IMR-90 (cell line): ENCODE measurements around the gene RPS6KA3. TPM values are rescaled to one million over a fixed set of nuclear protein-coding genes. Genes with fewer than 3 reads are reported as not detected.

ENCODE experiments used
- ATAC-seq: fragments of 200-7000 bp; cut with Tn5 transposase; 2 replicates; pipeline ENCODE4 v1.9.1; 2020; ENCODE audit warnings: low read depth, mild to moderate bottlenecking, moderate library complexity
- BruUV-seq: library from RNA; stranded (reverse); fragments of 400-500 nt; replicated peaks from 2 replicates; lab custom pipeline; 2021; lab: Mats Ljungman, UMichigan
- CTCF ChIA-PET: fragments of 300-600 bp; formaldehyde crosslinking; extraction: SDS; loops from one replicate; lab custom pipeline; 2021; ENCODE audit warnings: antibody characterized with exemption; lab: Yijun Ruan, JAX
- POLR2A ChIA-PET: fragments of 300-600 bp; sonication (Branson Sonifier 250); formaldehyde crosslinking; loops from one replicate; lab custom pipeline; 2022; ENCODE audit warnings: antibody characterized with exemption; ENCODE audit not compliant: unreplicated experiment; lab: Charles Lee
- DNase-seq: peaks from one replicate; pipeline ENCODE4 v3.0.0; 2013
- H2AFZ ChIP-seq: replicated peaks from 2 replicates; pipeline ENCODE3; 2013; ENCODE audit warnings: low read length, mild to moderate bottlenecking; ENCODE audit not compliant: poor library complexity
- H2AK5ac ChIP-seq: 2 replicates; pipeline ENCODE4 v1.6.1; 2013; ENCODE audit warnings: low read depth, low read length, inconsistent platforms
- H2AK9ac ChIP-seq: replicated peaks from 2 replicates; pipeline ENCODE3; 2013; ENCODE audit warnings: mild to moderate bottlenecking, low read depth, low read length, moderate library complexity; ENCODE audit not compliant: poor library complexity
- H2BK120ac ChIP-seq: 2 replicates; pipeline ENCODE4 v1.6.1; 2013; ENCODE audit warnings: low read depth, low read length, inconsistent platforms
- H2BK15ac ChIP-seq: 3 replicates; pipeline ENCODE4 v1.6.1; 2013; ENCODE audit warnings: low read depth, low read length, inconsistent platforms
- H2BK20ac ChIP-seq: 2 replicates; pipeline ENCODE4 v1.6.1; 2013; ENCODE audit warnings: low read depth, mild to moderate bottlenecking, inconsistent platforms, low read length, moderate library complexity
- H2BK5ac ChIP-seq: 2 replicates; pipeline ENCODE4 v1.6.1; 2013; ENCODE audit warnings: mild to moderate bottlenecking, low read depth, low read length, inconsistent platforms; ENCODE audit not compliant: poor library complexity, severe bottlenecking
- H3K14ac ChIP-seq: replicated peaks from 2 replicates; pipeline ENCODE4 v1.6.1; 2013; ENCODE audit warnings: low read depth, low read length, inconsistent platforms
- H3K18ac ChIP-seq: 2 replicates; pipeline ENCODE4 v1.6.1; 2013; ENCODE audit warnings: low read depth, low read length, control low read depth
- H3K23ac ChIP-seq: 2 replicates; pipeline ENCODE4 v1.6.1; 2013; ENCODE audit warnings: low read depth, low read length, inconsistent platforms
- H3K27ac ChIP-seq: 2 replicates; pipeline ENCODE4 v1.5.1; 2013; ENCODE audit warnings: mild to moderate bottlenecking, control low read depth, low read length; ENCODE audit not compliant: insufficient read depth
- H3K27me3 ChIP-seq: 2 replicates; pipeline ENCODE4 v1.6.1; 2013; ENCODE audit warnings: low read length; ENCODE audit not compliant: control insufficient read depth, insufficient read depth
- H3K36me3 ChIP-seq: 2 replicates; pipeline ENCODE4 v1.6.1; 2013; ENCODE audit warnings: low read length, mixed read lengths; ENCODE audit not compliant: control insufficient read depth, insufficient read depth
- H3K4ac ChIP-seq: 2 replicates; pipeline ENCODE4 v1.6.1; 2013; ENCODE audit warnings: low read depth, low read length, inconsistent platforms
- H3K4me1 ChIP-seq: 2 replicates; pipeline ENCODE4 v1.6.1; 2013; ENCODE audit warnings: low read length, mixed read lengths; ENCODE audit not compliant: control insufficient read depth, insufficient read depth
- H3K4me2 ChIP-seq: 2 replicates; pipeline ENCODE4 v1.6.1; 2013; ENCODE audit warnings: low read depth, mild to moderate bottlenecking, control low read depth, low read length, moderate library complexity
- H3K4me3 ChIP-seq: 2 replicates; pipeline ENCODE4 v1.5.1; 2013; ENCODE audit warnings: low read depth, mild to moderate bottlenecking, control low read depth, low read length, moderate library complexity; ENCODE audit not compliant: insufficient read depth
- H3K56ac ChIP-seq: 2 replicates; pipeline ENCODE4 v1.6.1; 2013; ENCODE audit warnings: low read length, inconsistent platforms; ENCODE audit not compliant: insufficient read depth; ENCODE audit errors: extremely low read depth
- H3K79me1 ChIP-seq, 2 experiments: 2 replicates each; pipeline ENCODE4 v1.6.1; 2013; ENCODE audit warnings: low read length in 2 of 2, inconsistent platforms in 1 of 2, low read depth in 1 of 2
- H3K9ac ChIP-seq: 2 replicates; pipeline ENCODE4 v1.6.1; 2013; ENCODE audit warnings: low read depth, low read length, control low read depth
- H3K9me1 ChIP-seq: 2 replicates; pipeline ENCODE4 v1.6.1; 2013; ENCODE audit warnings: low read length, inconsistent platforms; ENCODE audit not compliant: insufficient read depth
- H3K9me3 ChIP-seq: 2 replicates; pipeline ENCODE4 v1.6.1; 2013; ENCODE audit warnings: low read length; ENCODE audit not compliant: control insufficient read depth, insufficient read depth
- H4K20me1 ChIP-seq: 2 replicates; pipeline ENCODE4 v1.6.1; 2013; ENCODE audit warnings: low read length, inconsistent platforms; ENCODE audit not compliant: insufficient read depth
- H4K5ac ChIP-seq: 2 replicates; pipeline ENCODE4 v1.6.1; 2013; ENCODE audit warnings: mild to moderate bottlenecking, low read depth, low read length, control low read depth
- H4K8ac ChIP-seq, 2 experiments: 2 replicates each; pipeline ENCODE4 v1.6.1; 2013; ENCODE audit warnings: low read depth in 2 of 2, low read length in 2 of 2, control low read depth in 1 of 2, inconsistent platforms in 1 of 2
- H4K91ac ChIP-seq: 2 replicates; pipeline ENCODE4 v1.6.1; 2013; ENCODE audit warnings: low read depth, low read length, inconsistent platforms; ENCODE audit not compliant: insufficient read depth
- BHLHE40 ChIP-seq: fragments of 150-350 bp; IDR thresholded peaks from 2 replicates; pipeline ENCODE4 v1.6.1; 2016; ENCODE audit warnings: mild to moderate bottlenecking, low read depth, low read length
- CEBPB ChIP-seq: IDR thresholded peaks from 2 replicates; pipeline ENCODE4 v1.6.1; 2012; ENCODE audit warnings: low read depth, low read length, improper control_type of control experiment
- CHD1 ChIP-seq: IDR thresholded peaks from 2 replicates; pipeline ENCODE4 v1.6.1; 2012; ENCODE audit warnings: low read depth, low read length, improper control_type of control experiment
- CTCF ChIP-seq: conservative IDR thresholded peaks from 2 replicates; pipeline ENCODE4 v1.5.1; 2012; ENCODE audit warnings: mild to moderate bottlenecking, low read depth, low read length, improper control_type of control experiment
- ELK1 ChIP-seq: fragments of 150-350 bp; IDR thresholded peaks from 2 replicates; pipeline ENCODE4 v1.6.1; 2016; ENCODE audit warnings: low read depth, mild to moderate bottlenecking, low read length, moderate library complexity, borderline replicate concordance
- FOS ChIP-seq: fragments of 150-350 bp; IDR thresholded peaks from 2 replicates; pipeline ENCODE4 v1.6.1; 2016; ENCODE audit warnings: low read depth, low read length
- MAFK ChIP-seq: IDR thresholded peaks from 2 replicates; pipeline ENCODE4 v1.6.1; 2012; ENCODE audit warnings: low read depth, low read length, improper control_type of control experiment
- MAZ ChIP-seq: IDR thresholded peaks from 2 replicates; pipeline ENCODE4 v1.6.1; 2012; ENCODE audit warnings: low read depth, mild to moderate bottlenecking, low read length, improper control_type of control experiment, moderate library complexity, borderline replicate concordance
- MXI1 ChIP-seq: IDR thresholded peaks from 2 replicates; pipeline ENCODE4 v1.6.1; 2012; ENCODE audit warnings: low read depth, mild to moderate bottlenecking, low read length, moderate library complexity, borderline replicate concordance
- POLR2A ChIP-seq: IDR thresholded peaks from 2 replicates; pipeline ENCODE4 v1.6.1; 2012; ENCODE audit warnings: mild to moderate bottlenecking, low read depth, low read length
- RAD21 ChIP-seq: IDR thresholded peaks from 2 replicates; pipeline ENCODE4 v1.6.1; 2012; ENCODE audit warnings: low read length, improper control_type of control experiment
- RCOR1 ChIP-seq: IDR thresholded peaks from 2 replicates; pipeline ENCODE4 v1.6.1; 2012; ENCODE audit warnings: mild to moderate bottlenecking, low read length, improper control_type of control experiment; ENCODE audit not compliant: insufficient replicate concordance
- RFX5 ChIP-seq: IDR thresholded peaks from 2 replicates; pipeline ENCODE4 v1.8.0; 2012; ENCODE audit warnings: low read depth, mild to moderate bottlenecking, low read length, moderate library complexity
- SMC3 ChIP-seq: fragments of 150-350 bp; IDR thresholded peaks from 2 replicates; pipeline ENCODE4 v1.6.1; 2016; ENCODE audit warnings: low read depth, mild to moderate bottlenecking, antibody characterized with exemption, low read length, moderate library complexity
- USF2 ChIP-seq: fragments of 150-350 bp; IDR thresholded peaks from 2 replicates; pipeline ENCODE4 v1.6.1; 2017; ENCODE audit warnings: mild to moderate bottlenecking, antibody characterized with exemption, low read length, low read depth
- dilution Hi-C: fragments of 300-500 bp; cut with HindIII; formaldehyde crosslinking; loops from one replicate; pipeline ENCODE4 v1.14.3; 2018; ENCODE audit warnings: low sequenced_read_pairs; ENCODE audit not compliant: unreplicated experiment
- in situ Hi-C: fragments of 300-500 bp; cut with MboI; formaldehyde crosslinking; loops from 3 replicates; pipeline ENCODE4 v1.14.3; 2019; ENCODE audit warnings: low sequenced_read_pairs, inconsistent platforms, mixed read lengths
- intact Hi-C: fragments of 100-400 bp; cut with micrococcal nuclease; formaldehyde crosslinking; loops from 2 replicates; pipeline ENCODE4 v1.10.0; 2022
- polyA plus RNA-seq, 3 experiments: library from polyadenylated mRNA; depleted of rRNA; stranded (reverse); fragments of >200 nt; gene quantifications; 2 replicates each; pipeline ENCODE4 v1.2.3, GENCODE V29; 2012; ENCODE audit warnings: low replicate concordance in 1 of 3
- total RNA-seq: library from RNA; depleted of rRNA; stranded (reverse); fragments of >200 nt; gene quantifications from 2 replicates; pipeline ENCODE4 v1.2.3, GENCODE V29; 2012

The RPS6KA3 gene
- total and polyA plus RNA-seq, 2 of the 4 experiments (the other 2 are of a cell fraction): 20.8 to 43.9 TPM

GRCh38 chrX:20240201-20240600, 26.5 kb downstream of the RPS6KA3 start:
- Histone ChIP-seq H3K79me1 (no peaks in the 10 kb centered on the region; a peak in 1 of 4 replicates), H3K4me1 (no peaks in the 10 kb centered on the region), H2AK5ac (no peak overlapping the region), H3K9me3 (no peaks in the 10 kb centered on the region), H3K36me3 (no peaks in the 10 kb centered on the region), H3K4me3 (no peak overlapping the region), H2AK9ac (no peak overlapping the region), H3K27me3 (no peaks in the 10 kb centered on the region), H3K56ac (no peak overlapping the region), H4K20me1 (no peaks in the 10 kb centered on the region), H3K9ac (no peak overlapping the region), H3K14ac (no peak overlapping the region), H3K4me2 (no peak overlapping the region), H4K5ac (no peak overlapping the region), H3K27ac (no peak overlapping the region), H2BK5ac (no peak overlapping the region), H3K4ac (no peak overlapping the region), H3K18ac (no peak overlapping the region), H2BK15ac (no peak overlapping the region), H2BK20ac (no peak overlapping the region), H2AFZ (no peak overlapping the region), H4K8ac (no peak overlapping the region), H3K9me1 (no peaks in the 10 kb centered on the region), H3K23ac (no peak overlapping the region), H4K91ac (no peak overlapping the region), H2BK120ac (no peak overlapping the region)
- TF ChIP-seq FOS (no peak), BHLHE40 (no peak), RCOR1 (no peak), CTCF (no peak), MAFK (no peak), CEBPB (no peak), MAZ (no peak), POLR2A (no peak), CHD1 (no peak), MXI1 (no peak), RAD21 (no peak), USF2 (no peak), SMC3 (no peak), RFX5 (no peak), ELK1 (no peak)
- in situ Hi-C loops: no loop called here
- intact Hi-C loops: no loop called here
- ChIA-PET POLR2A (no interaction called here), CTCF (interaction anchor here (1.1 kb wide), 1 partner anchor 12 kb away, joined by 3 read pairs; no protein-coding TSS in a partner anchor)
- DNase-seq (no peak), ATAC-seq (no peak)
- dilution Hi-C loops: no loop called here
- no TSS peak for BruUV-seq
